HAP-1 (cell line): Measurements from ENCODE around the gene MLH3.
A peak's percentile ranks its signal among the peaks of the same experiment; 100 is the strongest.

Experiments used
- DNase-seq, 2 experiments: peaks; one replicate each; pipeline ENCODE4 v3.0.0-alpha.2; 2016 to 2020; ENCODE audit warnings: low spot score in 2 of 2
- H3K27me3 ChIP-seq: fragments of 250-450 bp; sonication (Bioruptor Pico); 2 replicates; pipeline ENCODE4 v1.5.1; 2020; ENCODE audit warnings: low read depth, mild to moderate bottlenecking, moderate library complexity
- H3K36me3 ChIP-seq: fragments of 250-450 bp; sonication (Bioruptor Pico); replicated peaks from 2 replicates; pipeline ENCODE4 v1.5.1; 2020; ENCODE audit warnings: mild to moderate bottlenecking
- H3K4me1 ChIP-seq: fragments of 250-450 bp; sonication (Bioruptor Pico); 2 replicates; pipeline ENCODE4 v1.5.1; 2020; ENCODE audit warnings: mild to moderate bottlenecking
- H3K4me3 ChIP-seq: fragments of 250-450 bp; sonication (Bioruptor Pico); 2 replicates; pipeline ENCODE4 v1.5.1; 2020; ENCODE audit warnings: mild to moderate bottlenecking, moderate library complexity
- H3K9me3 ChIP-seq: fragments of 250-450 bp; sonication (Bioruptor Pico); 2 replicates; pipeline ENCODE4 v1.5.1; 2020; ENCODE audit warnings: mild to moderate bottlenecking, moderate library complexity
- in situ Hi-C: fragments of 300-500 bp; cut with MboI; formaldehyde crosslinking; loops from 3 replicates; pipeline ENCODE4 v1.14.3; 2020; ENCODE audit warnings: low sequenced_read_pairs, inconsistent platforms, mixed read lengths

Gene MLH3

DNA sequence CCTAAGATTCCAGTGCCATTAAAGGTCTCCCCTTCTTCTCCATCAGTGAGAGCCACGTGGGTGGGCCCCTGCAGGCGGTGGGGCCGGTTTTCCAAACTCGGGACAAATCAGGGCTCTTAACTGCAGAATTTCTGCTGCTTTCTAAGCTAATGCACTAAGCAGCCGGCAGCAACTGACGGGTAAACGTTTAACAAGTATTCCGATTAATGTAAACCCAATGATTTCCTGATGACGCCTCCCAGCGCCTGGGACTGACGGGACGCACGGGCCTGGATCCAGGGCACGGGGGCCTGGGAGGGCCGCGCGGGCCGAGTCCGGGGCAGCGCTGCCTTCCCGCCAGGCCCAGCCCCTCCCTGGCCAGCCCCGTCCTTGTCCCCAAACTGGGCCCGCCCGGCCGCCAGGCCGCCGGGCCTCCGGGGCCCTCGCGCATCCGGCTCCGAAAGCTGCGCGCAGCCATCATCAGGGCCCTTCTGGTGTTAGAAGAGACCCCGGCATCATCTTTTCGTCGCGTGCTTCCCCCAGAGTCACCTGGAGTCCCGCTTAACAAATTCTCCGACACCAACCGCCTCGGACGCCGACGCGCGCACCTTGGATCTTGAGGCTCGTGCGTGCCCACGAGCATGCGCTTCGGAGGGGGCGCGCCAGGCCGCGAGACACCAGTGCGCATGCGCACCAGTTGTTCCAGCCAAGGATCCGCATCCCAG lies at the start of gene MLH3:
Gene MLH3 (minus strand): TSS at position 616 of the 704 bp plus-strand sequence. CDS start 1,812 bp downstream, outside the sequence.
- peaks cover 10% of the 10 kb centered on the region for H3K27me3 ChIP-seq
- no peaks in the 10 kb centered on the region for H3K4me1 ChIP-seq
- no peaks in the 10 kb centered on the region; the same call in 1 of the 2 replicates for H3K36me3 ChIP-seq
- no peak for DNase-seq
- in situ Hi-C loops = no loop called here
- no peaks in the 10 kb centered on the region for H3K9me3 ChIP-seq
- H3K4me3 ChIP-seq = no peak within 1 kb of the TSS

DNA sequence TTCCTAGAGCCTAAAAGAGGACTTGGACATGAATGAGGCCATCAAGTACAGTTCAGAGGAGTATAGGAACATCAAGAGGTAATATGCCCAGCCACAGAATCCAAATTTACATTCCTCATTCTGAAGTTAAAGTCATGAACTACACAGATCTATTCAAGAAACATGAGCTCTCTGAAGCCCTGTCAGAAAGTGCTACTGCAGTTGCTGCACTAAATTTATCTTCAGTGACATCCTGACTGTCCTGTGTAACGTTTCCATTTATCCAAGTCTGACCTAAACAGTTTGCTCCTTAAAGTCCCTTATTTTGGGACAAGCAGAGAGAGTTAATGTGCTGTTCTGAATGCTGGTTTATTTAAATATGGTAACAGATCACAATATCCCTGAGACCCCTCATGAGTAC lies 47.4 kb upstream of the MLH3 start:
- H3K4me3 ChIP-seq = no peak overlapping the region
- H3K36me3 ChIP-seq = peaks cover 61% of the 10 kb centered on the region
- DNase-seq = no peak
- H3K27me3 ChIP-seq = no peaks in the 10 kb centered on the region
- H3K4me1 ChIP-seq = peaks cover 6% of the 10 kb centered on the region
- H3K9me3 ChIP-seq = no peaks in the 10 kb centered on the region
- in situ Hi-C loops = loop anchor here (25.0 kb wide), 1 partner anchor 161 kb away; no protein-coding TSS in a partner anchor

DNA sequence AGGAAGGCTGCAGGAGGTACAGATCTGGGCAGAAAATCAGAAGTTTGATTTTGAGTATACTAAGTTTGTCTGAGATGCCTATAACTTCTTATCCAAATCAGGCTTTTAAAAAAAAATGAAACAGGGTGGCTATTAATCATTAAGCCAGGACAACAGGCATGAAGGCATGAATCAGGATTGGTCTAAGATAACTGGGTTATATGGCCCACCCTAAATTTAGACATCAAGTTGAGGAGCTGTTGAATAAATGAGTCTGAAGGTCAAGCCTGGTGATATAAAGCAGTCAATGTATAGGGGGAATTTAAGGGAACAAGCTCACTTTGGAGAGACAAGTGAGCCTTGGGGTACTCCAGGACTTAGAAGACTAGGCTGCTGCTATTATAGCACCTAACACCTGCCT lies 46.9 kb upstream of the MLH3 start:
- H3K27me3 ChIP-seq = no peaks in the 10 kb centered on the region
- no peak for DNase-seq
- no peaks in the 10 kb centered on the region for H3K9me3 ChIP-seq
- peaks cover 56% of the 10 kb centered on the region for H3K36me3 ChIP-seq
- peaks cover 6% of the 10 kb centered on the region for H3K4me1 ChIP-seq
- in situ Hi-C loops = loop anchor here (25.0 kb wide), 1 partner anchor 161 kb away; no protein-coding TSS in a partner anchor
- no peak overlapping the region for H3K4me3 ChIP-seq

DNA sequence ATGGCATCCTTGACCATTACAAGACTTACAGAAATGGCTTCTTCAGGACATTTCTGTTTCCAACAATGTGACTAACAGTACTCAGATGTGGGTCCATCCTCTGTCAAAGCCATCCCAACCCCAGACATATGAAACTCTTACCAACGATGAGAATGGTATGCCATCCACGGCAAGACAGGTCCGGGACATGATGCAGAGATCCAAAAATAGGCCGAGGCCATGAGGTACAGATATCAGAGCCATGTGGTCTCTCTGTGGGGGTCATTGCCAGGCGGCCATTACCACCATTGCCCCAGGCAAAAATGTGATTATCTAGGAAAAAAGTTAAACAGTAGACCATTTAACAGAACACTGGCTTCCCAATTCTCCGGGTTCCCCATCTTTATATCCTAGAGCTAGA lies 45.7 kb upstream of the MLH3 start:
- Histone ChIP-seq H3K36me3 (peaks cover 59% of the 10 kb centered on the region), H3K4me3 (no peak overlapping the region), H3K4me1 (peaks cover 5% of the 10 kb centered on the region), H3K9me3 (no peaks in the 10 kb centered on the region), H3K27me3 (no peaks in the 10 kb centered on the region)
- in situ Hi-C loops = loop anchor here (25.0 kb wide), 1 partner anchor 160 kb away; no protein-coding TSS in a partner anchor
- no peak for DNase-seq

DNA sequence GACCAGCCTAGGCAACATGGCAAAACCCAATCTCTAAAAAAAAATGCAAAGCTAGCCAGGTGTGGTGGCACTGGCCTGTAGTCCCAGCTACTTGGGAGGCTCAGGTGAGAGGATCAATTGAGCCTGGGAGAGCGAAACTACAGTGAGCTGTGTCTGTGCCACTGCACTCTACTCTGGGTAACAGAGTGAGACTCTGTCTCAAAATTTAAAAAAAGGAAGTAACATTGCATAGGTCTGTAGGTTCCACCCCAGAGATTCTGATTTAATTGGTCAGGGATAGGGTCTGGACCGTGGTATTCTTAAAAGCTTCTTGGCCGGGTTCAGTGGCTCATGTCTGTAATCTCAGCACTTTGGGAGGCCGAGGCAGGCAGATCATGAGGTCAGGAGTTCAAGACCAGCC lies 44.4 kb upstream of the MLH3 start:
- H3K9me3 ChIP-seq = no peaks in the 10 kb centered on the region
- in situ Hi-C loops = loop anchor here (25.0 kb wide), 1 partner anchor 158 kb away; no protein-coding TSS in a partner anchor
- peaks cover 51% of the 10 kb centered on the region for H3K36me3 ChIP-seq
- no peak overlapping the region for H3K4me3 ChIP-seq
- no peaks in the 10 kb centered on the region for H3K27me3 ChIP-seq
- no peaks in the 10 kb centered on the region for H3K4me1 ChIP-seq
- DNase-seq = no peak

DNA sequence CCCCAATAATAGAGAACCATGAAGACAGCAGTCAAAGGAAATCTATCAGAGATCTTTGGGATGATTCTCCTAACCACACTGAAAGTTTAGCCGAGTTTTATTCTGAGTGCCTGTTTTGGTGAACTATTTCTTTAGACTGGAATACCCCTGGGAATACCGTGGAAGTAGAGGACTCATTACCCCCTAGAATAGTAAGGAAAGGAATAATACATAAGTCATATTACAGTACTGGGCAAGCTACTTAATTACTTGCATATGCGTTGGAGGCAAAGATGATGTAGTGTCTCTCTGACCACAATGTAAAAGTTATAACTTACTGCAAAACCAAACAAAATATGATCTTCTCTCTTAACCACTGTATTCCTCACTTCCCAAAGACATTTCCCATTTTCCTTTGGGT lies 43.6 kb upstream of the MLH3 start:
- in situ Hi-C loops = loop anchor here (25.0 kb wide), 1 partner anchor 158 kb away; no protein-coding TSS in a partner anchor
- no peak for DNase-seq
- Histone ChIP-seq H3K27me3 (no peaks in the 10 kb centered on the region), H3K9me3 (no peaks in the 10 kb centered on the region), H3K36me3 (peaks cover 46% of the 10 kb centered on the region), H3K4me1 (no peaks in the 10 kb centered on the region), H3K4me3 (no peak overlapping the region)

DNA sequence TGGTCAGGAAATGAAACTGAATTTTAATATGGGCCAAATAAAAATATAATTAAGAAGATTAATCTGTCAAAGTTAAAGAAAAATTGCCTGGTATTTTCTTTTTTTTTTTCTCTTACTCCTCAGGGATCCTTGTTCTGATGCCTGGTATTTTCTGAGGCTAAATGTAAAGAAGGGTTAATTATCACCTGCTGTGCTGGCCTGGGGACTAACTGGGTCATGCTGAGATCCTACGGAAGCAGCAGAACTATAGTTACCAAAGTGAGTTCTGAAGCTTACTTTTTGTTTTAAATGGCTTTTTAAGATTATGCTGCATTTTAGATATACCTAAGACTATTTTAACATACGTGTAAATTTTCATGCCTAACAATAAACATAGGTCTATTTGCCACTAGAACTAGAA lies 41.4 kb upstream of the MLH3 start:
- peaks cover 51% of the 10 kb centered on the region for H3K36me3 ChIP-seq
- H3K27me3 ChIP-seq = no peaks in the 10 kb centered on the region
- H3K4me1 ChIP-seq = no peaks in the 10 kb centered on the region
- H3K9me3 ChIP-seq = no peaks in the 10 kb centered on the region
- H3K4me3 ChIP-seq = no peak overlapping the region
- DNase-seq = no peak
- in situ Hi-C loops = loop anchor here (25.0 kb wide), 1 partner anchor 155 kb away; no protein-coding TSS in a partner anchor

DNA sequence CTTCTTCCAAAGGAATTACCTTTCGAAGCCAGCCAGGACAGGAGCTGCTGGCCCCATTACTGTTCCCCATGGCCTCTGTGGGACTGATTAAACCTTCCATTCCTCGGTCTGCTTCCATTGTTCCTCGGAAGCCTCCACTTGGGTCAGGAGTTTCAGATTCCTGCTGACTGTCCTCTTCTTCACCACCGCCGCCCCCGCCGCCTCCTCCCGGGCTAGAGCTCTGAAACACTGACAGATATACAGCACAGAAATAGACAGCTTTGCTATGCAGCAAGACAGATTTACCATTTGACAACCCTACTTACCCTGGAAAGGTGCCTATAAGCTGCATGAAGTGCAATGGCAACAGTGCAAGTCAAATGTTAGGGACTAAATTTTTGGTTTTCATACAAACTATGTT lies 40.0 kb upstream of the MLH3 start:
- no peak for DNase-seq
- no peaks in the 10 kb centered on the region for H3K9me3 ChIP-seq
- H3K4me1 ChIP-seq = no peaks in the 10 kb centered on the region
- H3K36me3 ChIP-seq = peaks cover 56% of the 10 kb centered on the region
- in situ Hi-C loops = loop anchor here (25.0 kb wide), 1 partner anchor 154 kb away; no protein-coding TSS in a partner anchor
- H3K4me3 ChIP-seq = no peak overlapping the region
- H3K27me3 ChIP-seq = no peaks in the 10 kb centered on the region

DNA sequence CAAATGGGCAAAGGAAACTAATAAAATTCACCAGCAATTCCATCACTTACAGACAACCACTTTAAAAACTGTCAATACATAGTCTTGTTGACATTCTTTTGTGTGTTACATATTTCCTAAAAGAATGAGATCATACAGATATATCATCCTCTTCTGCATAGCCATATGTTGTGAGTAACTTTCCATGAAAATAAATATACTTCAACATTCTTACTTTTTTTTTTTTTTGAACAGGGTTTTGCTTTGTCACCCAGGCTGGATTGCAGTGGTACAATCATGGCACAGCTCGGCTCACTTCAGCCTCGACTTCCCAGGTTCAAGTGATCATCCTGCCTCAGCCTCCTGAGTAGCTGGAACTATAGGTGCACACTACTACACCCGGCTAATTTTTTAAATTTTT lies 39.1 kb upstream of the MLH3 start:
- Histone ChIP-seq H3K4me1 (no peaks in the 10 kb centered on the region), H3K27me3 (no peaks in the 10 kb centered on the region), H3K4me3 (no peak overlapping the region), H3K36me3 (peaks cover 59% of the 10 kb centered on the region), H3K9me3 (no peaks in the 10 kb centered on the region)
- no peak for DNase-seq
- in situ Hi-C loops = loop anchor here (25.0 kb wide), 1 partner anchor 153 kb away; no protein-coding TSS in a partner anchor

DNA sequence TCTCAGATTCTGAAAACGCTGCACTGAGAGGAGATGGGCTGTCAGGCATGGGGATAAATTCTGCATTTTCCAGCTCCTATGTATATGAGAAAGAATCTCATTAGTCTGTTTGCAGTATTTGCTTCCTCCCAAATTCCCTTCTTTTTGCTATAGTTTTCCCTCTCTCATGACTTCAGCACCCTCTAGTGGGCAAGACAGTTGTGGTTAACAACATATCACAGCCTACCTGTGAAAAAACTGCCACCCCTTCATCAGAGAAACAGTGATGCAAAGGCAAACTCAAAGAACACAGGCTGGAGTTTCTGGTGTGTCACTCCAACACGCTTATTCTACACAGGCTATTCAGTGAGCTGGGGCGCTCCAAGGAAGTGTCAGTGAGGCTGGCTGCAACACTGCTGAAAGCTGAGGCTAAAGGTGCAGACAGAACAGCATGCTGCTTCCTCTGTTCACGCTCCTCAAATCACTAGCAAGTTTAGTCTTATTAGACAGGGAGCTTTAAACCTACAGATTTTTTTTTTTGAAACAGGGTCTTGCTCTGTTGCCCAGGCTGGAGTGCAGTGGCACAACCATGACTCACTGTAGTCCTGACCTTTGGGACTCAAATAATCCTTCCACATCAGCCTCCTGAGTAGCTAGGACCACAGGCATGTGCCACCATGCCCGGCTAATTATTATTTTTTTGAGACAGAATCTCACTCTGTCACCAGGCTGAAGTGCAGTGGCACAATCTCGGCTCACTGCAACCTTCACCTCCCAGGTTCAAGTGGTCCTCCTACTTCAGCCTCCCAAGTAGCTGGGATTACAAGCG lies 37.5 kb upstream of the MLH3 start:
- in situ Hi-C loops = loop anchor here (25.0 kb wide), 1 partner anchor 151 kb away; no protein-coding TSS in a partner anchor
- peaks cover 59% of the 10 kb centered on the region for H3K36me3 ChIP-seq
- no peaks in the 10 kb centered on the region for H3K4me1 ChIP-seq

DNA sequence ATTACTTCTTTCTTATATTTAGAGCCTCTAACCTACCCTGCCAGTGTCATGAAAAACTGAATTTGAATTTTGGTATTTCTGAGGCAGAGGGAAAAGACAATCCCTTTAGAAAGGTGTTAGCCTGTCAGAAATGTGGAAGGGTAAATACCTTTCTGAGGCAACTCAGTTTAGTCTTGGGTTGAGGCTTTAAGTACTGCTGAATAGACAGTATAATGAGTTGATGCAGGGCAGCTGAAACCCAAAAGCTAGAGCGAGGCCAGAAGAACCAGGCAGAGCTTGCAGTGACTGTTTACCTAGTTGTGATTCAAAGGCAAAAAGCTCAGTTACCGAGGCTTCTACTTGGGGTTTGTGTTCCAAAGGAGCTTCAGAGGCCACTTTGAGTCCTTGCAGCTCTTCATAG lies 36.9 kb upstream of the MLH3 start:
- in situ Hi-C loops = loop anchor here (25.0 kb wide), 1 partner anchor 151 kb away; no protein-coding TSS in a partner anchor
- Histone ChIP-seq H3K4me3 (no peak overlapping the region), H3K4me1 (no peaks in the 10 kb centered on the region), H3K36me3 (peaks cover 65% of the 10 kb centered on the region), H3K27me3 (no peaks in the 10 kb centered on the region), H3K9me3 (no peaks in the 10 kb centered on the region)
- no peak for DNase-seq

More for the DNA sequence above, 37.5 kb upstream of the MLH3 start:
- DNase-seq = peak; percentile 41 to 72
- H3K9me3 ChIP-seq = no peaks in the 10 kb centered on the region
- H3K4me3 ChIP-seq = no peak overlapping the region
- no peaks in the 10 kb centered on the region for H3K27me3 ChIP-seq

DNA sequence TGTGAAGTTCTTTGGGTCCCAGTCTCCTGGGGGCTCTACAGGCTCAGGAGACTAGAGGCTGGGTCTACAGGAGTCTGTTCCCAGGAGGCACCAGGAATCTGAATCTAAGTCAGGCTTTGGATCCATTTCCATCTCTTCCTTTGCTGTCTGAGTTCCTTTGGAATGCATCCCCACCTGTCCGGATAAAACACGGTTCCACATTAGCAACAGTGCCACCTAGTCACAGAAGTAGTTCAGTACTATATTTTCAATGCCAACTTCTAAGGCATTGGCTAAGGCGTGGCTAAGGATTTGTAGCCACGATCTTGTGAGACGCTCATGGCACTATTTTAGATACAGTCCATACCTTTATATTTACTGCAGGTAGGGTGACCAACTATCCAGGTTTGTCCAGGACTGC lies 33.2 kb upstream of the MLH3 start:
- DNase-seq = no peak
- H3K36me3 ChIP-seq = peaks cover 72% of the 10 kb centered on the region
- H3K4me3 ChIP-seq = no peak overlapping the region
- in situ Hi-C loops = loop anchor here (25.0 kb wide), 1 partner anchor 147 kb away; no protein-coding TSS in a partner anchor
- no peaks in the 10 kb centered on the region for H3K9me3 ChIP-seq
- no peaks in the 10 kb centered on the region for H3K27me3 ChIP-seq
- no peaks in the 10 kb centered on the region for H3K4me1 ChIP-seq

DNA sequence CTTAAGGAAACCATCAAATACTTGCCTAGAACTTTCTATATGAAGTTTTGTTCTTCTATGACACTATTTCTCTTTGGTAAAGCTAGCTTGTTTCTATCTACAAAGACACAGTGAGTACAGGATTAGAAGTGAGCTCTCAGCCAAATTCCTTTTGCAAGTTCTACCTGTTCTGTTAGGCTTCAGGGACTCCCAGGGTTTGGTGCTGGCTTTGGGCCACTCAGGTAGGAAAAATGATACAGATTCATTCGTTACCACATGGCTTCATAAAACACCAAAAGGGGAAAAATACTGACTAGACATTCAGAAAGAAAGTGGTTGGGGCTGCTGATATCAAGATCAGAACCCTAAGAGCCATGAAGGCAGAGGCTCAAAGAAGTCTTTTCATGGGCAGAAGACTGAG lies 32.0 kb upstream of the MLH3 start:
- in situ Hi-C loops = loop anchor here (25.0 kb wide), 1 partner anchor 146 kb away; no protein-coding TSS in a partner anchor
- no peaks in the 10 kb centered on the region for H3K27me3 ChIP-seq

More for the DNA sequence above, 32.0 kb upstream of the MLH3 start:
- DNase-seq = no peak
- no peak overlapping the region for H3K4me3 ChIP-seq
- no peaks in the 10 kb centered on the region for H3K4me1 ChIP-seq
- peaks cover 66% of the 10 kb centered on the region for H3K36me3 ChIP-seq
- no peaks in the 10 kb centered on the region for H3K9me3 ChIP-seq
